Heart left ventricle (tissue), 13 donors: ENCODE measurements around the gene FBH1.

Experiments
- POLR2A ChIP-seq, 2 donors: fragments of 450-650 bp; IDR thresholded peaks; one replicate each; pipeline ENCODE4 v1.6.1; 2017; ENCODE audit warnings: antibody characterized with exemption in 2 of 2, mild to moderate bottlenecking in 2 of 2, moderate library complexity in 2 of 2
- TF ChIP-seq, protein P1 (sequence below), 12 donors: fragments of 200-600 bp; sonication (generic) in 4 of 12; IDR thresholded peaks; one replicate each; pipeline versions ENCODE4 v1.5.0 to v1.8.0; 2018 to 2022; ENCODE audit warnings: antibody characterized with exemption in 12 of 12, mild to moderate bottlenecking in 5 of 12
- donor health status: ischemic (EF 13 %, LVEDD 7.1; RV severe dilation, severe dysfunction).
- donor health status: DM: no; HTN: yes; CAD: no.
- donor health status: DM: no; HTN: no; CAD: no.
- donor health status: ischemic (EF 25% LVEDD 6.9; RV normal size, moderate dysfunction).
- donor health status: ischemic (EF 25% LVEDD 5.7; RV mildly dilated, moderate dysfunction).
- donor health status: ischemic (EF 35%, LVEDD 5.7; RV mildly dilated, moderate dysfunction).
- donor health status: nonischemic (EF 11% LVEDD 7.7; RV severe dilation, severe dysfunction).
- donor health status: DM: yes; HTN: yes; CAD: no.
- donor health status: PGD.
- donor health status: ischemic (EF 29% LVEDD 5.4; RV normal size, mild dysfunction).
- donor health status: nonischemic (EF 23%, LVEDD 6.1; RV moderate dilation, normal function).

DNA sequence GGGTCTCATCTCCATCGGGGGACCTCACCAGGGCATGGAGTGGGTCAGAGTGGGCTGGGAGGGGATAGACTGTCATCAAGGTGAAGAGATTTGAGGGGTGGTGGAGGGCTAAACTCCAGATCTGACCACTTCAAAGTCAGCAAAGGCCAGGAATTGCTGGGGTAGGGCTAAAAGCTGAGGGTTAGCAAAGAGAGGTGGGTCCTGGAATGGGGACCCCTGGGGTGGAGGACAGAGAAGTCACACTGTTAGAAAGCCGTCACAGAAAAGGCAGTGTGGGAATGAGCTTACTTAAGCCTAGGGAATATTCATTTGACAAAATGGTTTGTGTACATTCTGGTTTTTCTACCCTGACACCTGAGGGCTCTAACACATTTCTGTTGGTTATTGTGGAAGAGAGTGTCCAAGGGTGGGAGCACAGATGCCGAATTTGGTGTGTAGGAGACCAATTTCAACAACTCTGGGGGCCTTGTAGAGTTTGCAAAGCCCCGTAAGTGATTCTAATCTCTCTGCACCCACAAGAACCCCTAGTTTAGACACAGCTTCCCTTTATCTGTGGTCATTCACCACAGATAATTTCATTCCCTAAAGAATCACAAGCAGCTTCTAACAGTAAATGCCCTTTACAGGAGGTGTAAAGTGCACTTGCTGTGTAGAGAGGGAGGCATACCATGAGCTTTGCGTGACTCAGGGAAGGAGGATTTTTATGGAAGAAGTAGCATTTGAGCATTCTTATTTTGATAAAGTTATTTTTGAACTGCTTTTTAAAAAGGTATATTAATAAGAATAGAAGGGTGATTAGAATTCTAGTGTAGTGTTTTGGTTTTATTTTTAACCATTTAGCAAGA lies 6.4 kb downstream of the FBH1 start:
- TF ChIP-seq POLR2A (IDR thresholded peaks at IDR 0.05): no peak
- TF ChIP-seq, protein P1, sequence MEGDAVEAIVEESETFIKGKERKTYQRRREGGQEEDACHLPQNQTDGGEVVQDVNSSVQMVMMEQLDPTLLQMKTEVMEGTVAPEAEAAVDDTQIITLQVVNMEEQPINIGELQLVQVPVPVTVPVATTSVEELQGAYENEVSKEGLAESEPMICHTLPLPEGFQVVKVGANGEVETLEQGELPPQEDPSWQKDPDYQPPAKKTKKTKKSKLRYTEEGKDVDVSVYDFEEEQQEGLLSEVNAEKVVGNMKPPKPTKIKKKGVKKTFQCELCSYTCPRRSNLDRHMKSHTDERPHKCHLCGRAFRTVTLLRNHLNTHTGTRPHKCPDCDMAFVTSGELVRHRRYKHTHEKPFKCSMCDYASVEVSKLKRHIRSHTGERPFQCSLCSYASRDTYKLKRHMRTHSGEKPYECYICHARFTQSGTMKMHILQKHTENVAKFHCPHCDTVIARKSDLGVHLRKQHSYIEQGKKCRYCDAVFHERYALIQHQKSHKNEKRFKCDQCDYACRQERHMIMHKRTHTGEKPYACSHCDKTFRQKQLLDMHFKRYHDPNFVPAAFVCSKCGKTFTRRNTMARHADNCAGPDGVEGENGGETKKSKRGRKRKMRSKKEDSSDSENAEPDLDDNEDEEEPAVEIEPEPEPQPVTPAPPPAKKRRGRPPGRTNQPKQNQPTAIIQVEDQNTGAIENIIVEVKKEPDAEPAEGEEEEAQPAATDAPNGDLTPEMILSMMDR (IDR thresholded peaks at IDR 0.05): no peak
